Ramos (cell line): ENCODE measurements around the gene AP2S1.
"Not testable (repeated sequence)": the region's sequence is repeated elsewhere in the genome, so short reads cannot be mapped to it uniquely, and the experiment has no call there.

ENCODE experiments used
- in situ Hi-C: fragments of 300-500 bp; cut with MboI; formaldehyde crosslinking; loops from one replicate; pipeline ENCODE4 v1.14.3; 2022; ENCODE audit warnings: low sequenced_read_pairs; ENCODE audit not compliant: unreplicated experiment

The AP2S1 gene

GRCh38 chr19:46850228-46851203 is at the start of gene AP2S1:
Gene AP2S1 (minus strand): TSS chr19:46850846. CDS start chr19:46850766, 80 bp downstream.
- in situ Hi-C loops, result loop anchor here (5.0 kb wide), 1 partner anchor 142 kb away; no protein-coding TSS in a partner anchor

GRCh38 chr19:46900341-46900740 is 49.7 kb upstream of the AP2S1 start:
- in situ Hi-C loops, result no loop called here

- in situ Hi-C loops, result no loop called here
Measured at GRCh38 chr19:46898731-46899130, 48.1 kb upstream of the AP2S1 start.

GRCh38 chr19:46896076-46896794 is 45.6 kb upstream of the AP2S1 start:
- in situ Hi-C loops, result no loop called here

- in situ Hi-C loops, result no loop called here
Measured at GRCh38 chr19:46892252-46893179, 41.9 kb upstream of the AP2S1 start.

- in situ Hi-C loops, result no loop called here
Measured at GRCh38 chr19:46890423-46891170, 40.0 kb upstream of the AP2S1 start.

GRCh38 chr19:46887240-46887782 is 36.7 kb upstream of the AP2S1 start:
- in situ Hi-C loops, result no loop called here

- in situ Hi-C loops, result no loop called here
Measured at GRCh38 chr19:46886546-46887239, 36.0 kb upstream of the AP2S1 start.

- in situ Hi-C loops, result no loop called here
Measured at GRCh38 chr19:46885411-46885810, 34.8 kb upstream of the AP2S1 start.

GRCh38 chr19:46882751-46883150 is 32.1 kb upstream of the AP2S1 start:
- in situ Hi-C loops, result not testable (repeated sequence)

GRCh38 chr19:46882034-46882433 is 31.4 kb upstream of the AP2S1 start:
- in situ Hi-C loops, result no loop called here

- in situ Hi-C loops, result no loop called here
Measured at GRCh38 chr19:46881092-46881491, 30.4 kb upstream of the AP2S1 start.

GRCh38 chr19:46880431-46880830 is 29.8 kb upstream of the AP2S1 start:
- in situ Hi-C loops, result no loop called here

GRCh38 chr19:46878613-46879375 is 28.1 kb upstream of the AP2S1 start:
- in situ Hi-C loops, result no loop called here

- in situ Hi-C loops, result no loop called here
Measured at GRCh38 chr19:46875657-46876056, 25.0 kb upstream of the AP2S1 start.

GRCh38 chr19:46875234-46875633 is 24.6 kb upstream of the AP2S1 start:
- in situ Hi-C loops, result no loop called here

GRCh38 chr19:46872967-46873366 is 22.3 kb upstream of the AP2S1 start:
- in situ Hi-C loops, result no loop called here

- in situ Hi-C loops, result not testable (repeated sequence)
Measured at GRCh38 chr19:46871173-46871572, 20.5 kb upstream of the AP2S1 start.
